GM13976 (cell line): ENCODE measurements around the gene ENTREP1.

ENCODE experiments used
- DNase-seq: peaks from one replicate; pipeline ENCODE4 v3.0.0; 2012; ENCODE audit warnings: low spot score
- in situ Hi-C: fragments of 300-500 bp; cut with MboI; formaldehyde crosslinking; loops from one replicate; pipeline ENCODE4 v1.12.0; 2022; ENCODE audit warnings: low sequenced_read_pairs, mixed read lengths, inconsistent platforms; ENCODE audit not compliant: unreplicated experiment
- TF ChIP-seq, protein P1 (sequence below): IDR thresholded peaks from 2 replicates; pipeline ENCODE4 v1.5.1; 2012; ENCODE audit warnings: borderline replicate concordance, mild to moderate bottlenecking; ENCODE audit not compliant: insufficient read depth; ENCODE audit errors: extremely low read depth, missing control alignments, control extremely low read depth

The ENTREP1 gene

GRCh38 chr9:69376651-69377050 lies 51.6 kb downstream of the ENTREP1 start:
- in situ Hi-C loops = no loop called here
- no peak for DNase-seq
- TF ChIP-seq, protein P1, sequence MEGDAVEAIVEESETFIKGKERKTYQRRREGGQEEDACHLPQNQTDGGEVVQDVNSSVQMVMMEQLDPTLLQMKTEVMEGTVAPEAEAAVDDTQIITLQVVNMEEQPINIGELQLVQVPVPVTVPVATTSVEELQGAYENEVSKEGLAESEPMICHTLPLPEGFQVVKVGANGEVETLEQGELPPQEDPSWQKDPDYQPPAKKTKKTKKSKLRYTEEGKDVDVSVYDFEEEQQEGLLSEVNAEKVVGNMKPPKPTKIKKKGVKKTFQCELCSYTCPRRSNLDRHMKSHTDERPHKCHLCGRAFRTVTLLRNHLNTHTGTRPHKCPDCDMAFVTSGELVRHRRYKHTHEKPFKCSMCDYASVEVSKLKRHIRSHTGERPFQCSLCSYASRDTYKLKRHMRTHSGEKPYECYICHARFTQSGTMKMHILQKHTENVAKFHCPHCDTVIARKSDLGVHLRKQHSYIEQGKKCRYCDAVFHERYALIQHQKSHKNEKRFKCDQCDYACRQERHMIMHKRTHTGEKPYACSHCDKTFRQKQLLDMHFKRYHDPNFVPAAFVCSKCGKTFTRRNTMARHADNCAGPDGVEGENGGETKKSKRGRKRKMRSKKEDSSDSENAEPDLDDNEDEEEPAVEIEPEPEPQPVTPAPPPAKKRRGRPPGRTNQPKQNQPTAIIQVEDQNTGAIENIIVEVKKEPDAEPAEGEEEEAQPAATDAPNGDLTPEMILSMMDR = no peak

DNA sequence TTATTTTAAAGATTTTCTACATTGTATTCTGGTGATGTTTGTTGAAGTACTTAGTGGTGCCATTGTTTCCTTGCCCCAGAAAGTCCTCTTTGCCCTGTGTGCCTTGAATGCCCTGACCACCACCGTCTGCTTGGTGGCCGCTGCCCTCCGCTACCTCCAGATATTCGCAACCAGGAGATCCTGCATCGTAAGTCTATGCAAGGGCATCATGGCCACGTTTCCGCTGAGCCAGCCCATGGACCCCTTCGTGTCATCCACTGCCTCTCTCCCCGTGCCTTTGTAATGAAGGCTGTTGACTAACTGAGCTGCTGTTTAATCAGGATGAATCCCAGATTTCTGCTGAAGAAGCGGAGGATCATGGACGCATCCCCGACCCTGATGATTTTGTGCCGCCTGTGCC lies 52.3 kb downstream of the ENTREP1 start:
- TF ChIP-seq, protein P1 = no peak
- in situ Hi-C loops = no loop called here
- no peak for DNase-seq

GRCh38 chr9:69377981-69378380 lies 53.0 kb downstream of the ENTREP1 start:
- in situ Hi-C loops = no loop called here
- DNase-seq = no peak

DNA sequence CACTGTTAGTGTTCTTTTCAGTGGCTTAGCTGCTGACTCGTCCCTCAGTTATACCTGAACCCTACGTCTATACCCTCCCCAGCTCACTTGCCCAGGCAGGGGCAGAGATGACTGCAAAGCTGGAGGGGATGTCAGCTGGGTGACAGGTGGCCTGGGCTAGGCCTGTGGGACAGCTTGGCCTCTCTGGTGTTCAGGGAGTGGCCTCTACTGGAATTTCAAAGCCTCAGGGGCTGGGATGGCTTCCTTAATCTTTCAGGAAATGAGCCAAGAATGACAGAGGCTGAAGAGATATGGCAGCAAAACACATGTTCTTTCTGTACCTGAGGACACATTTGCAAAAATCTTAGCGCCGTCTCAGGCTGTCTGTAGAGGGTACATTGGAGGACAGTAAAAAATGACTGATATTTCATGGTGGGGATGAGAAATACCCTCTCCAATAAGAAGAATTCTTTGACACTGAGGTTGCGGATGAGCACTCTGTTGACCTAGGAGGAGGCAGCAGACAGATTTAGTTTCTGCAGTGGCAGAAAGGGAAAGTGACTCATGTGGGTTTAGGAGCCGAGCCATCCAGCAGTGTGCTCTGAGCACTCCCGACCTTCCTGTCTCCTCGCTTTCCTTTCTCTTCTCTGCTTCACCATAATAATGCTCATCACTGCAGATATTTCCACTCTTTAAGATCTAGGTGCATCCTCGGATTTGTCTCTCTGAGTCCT lies 54.4 kb downstream of the ENTREP1 start:
- in situ Hi-C loops = no loop called here
- DNase-seq = no peak
- TF ChIP-seq, protein P1 = no peak

More at GRCh38 chr9:69377981-69378380, 53.0 kb downstream of the ENTREP1 start:
- TF ChIP-seq, protein P1 = no peak

DNA sequence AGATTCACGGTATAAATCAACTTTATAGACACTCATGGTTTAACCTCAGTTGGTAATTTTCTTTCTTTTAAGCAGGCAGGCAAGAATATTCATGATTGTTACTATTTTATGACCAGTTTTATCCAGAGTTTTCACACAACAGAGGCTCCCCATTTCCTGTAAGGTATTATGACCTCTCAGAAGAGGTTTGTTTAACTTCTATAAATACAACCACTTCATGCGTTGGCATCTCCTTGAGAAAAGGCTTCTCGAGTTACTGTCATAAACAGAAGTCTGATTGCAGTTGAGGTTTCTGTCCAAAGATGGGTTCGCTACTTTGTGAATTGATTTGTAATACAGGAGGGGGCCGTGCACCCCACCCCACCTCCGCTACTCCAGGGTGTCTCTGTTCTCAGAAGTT lies 55.3 kb downstream of the ENTREP1 start:
- no peak for DNase-seq
- TF ChIP-seq, protein P1 = no peak
- in situ Hi-C loops = no loop called here

DNA sequence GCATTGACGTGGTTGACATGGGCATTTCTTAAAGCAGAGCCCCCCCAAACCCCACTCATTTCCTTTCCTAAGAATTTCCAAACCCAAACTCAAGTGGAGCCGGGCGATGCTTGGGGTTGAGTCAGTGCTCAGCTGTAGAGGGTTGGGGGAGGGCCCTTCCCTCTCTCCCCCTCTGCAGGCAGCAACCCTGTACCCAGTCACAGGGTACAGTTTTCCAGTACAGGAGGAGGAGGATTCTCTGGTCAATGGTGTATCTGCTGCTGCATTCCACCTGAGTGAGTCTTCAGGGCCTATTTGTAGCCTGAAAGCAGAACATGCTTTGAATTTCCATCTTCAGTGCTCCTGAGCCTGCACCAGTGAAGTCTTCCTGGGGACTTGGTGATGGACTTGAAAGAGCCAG lies 55.8 kb downstream of the ENTREP1 start:
- in situ Hi-C loops = no loop called here
- no peak for DNase-seq
- TF ChIP-seq, protein P1 = no peak

DNA sequence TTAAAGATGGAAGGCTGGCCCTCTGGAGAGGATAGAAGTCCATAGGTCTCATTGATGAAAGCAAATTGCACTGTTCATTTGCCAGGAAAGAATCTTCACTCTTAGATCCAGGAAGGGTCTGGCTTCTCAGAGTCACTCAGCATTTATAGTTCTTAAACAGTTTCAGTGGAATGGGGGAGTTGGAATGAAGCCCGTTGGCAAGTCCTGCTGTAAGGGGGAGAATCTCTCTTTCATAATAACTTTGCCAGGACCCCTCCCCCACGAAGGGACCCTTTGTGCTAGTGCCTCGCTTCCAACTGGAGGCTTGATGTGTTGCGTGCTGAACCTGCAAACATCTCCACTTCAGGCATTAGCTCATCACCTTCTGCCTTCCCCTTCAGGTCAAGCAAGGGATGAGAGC lies 57.1 kb downstream of the ENTREP1 start:
- no peak for DNase-seq
- in situ Hi-C loops = no loop called here

More for the DNA sequence above, 57.1 kb downstream of the ENTREP1 start:
- TF ChIP-seq, protein P1 = no peak
